A673 (cell line): Measurements from ENCODE around the gene ZNF683.

ENCODE experiments used
- CTCF ChIP-seq: fragments of 300-800, 200-600 bp; sonication (generic); conservative IDR thresholded peaks from 2 replicates; pipeline ENCODE4 v1.5.1; 2017; ENCODE audit warnings: low read depth, mild to moderate bottlenecking, antibody characterized with exemption, low read length, moderate library complexity, mixed read lengths
- EZH2 ChIP-seq: fragments of 200-600 bp; sonication (generic); IDR thresholded peaks from 2 replicates; pipeline ENCODE4 v1.6.1; 2017; ENCODE audit warnings: borderline replicate concordance, low read depth, mild to moderate bottlenecking, mixed read lengths, antibody characterized with exemption, low read length; ENCODE audit not compliant: poor library complexity, severe bottlenecking

DNA sequence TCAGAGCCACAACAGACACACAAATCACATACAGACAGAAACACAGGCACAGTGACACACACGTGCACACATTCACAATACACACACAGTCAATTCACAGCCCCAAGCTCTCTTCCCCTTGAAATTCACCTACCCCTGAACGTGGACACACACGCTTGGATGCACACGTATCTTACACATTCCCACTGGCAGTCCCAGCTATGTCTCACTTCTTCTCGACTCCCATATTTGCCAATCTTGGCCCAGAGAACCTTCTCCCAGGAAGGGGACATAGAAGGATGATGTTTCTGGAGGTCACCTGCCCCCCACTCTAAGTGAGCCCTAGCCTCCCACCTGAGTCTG is 20.2 kb downstream of the ZNF683 start:
- TF ChIP-seq CTCF: no peak
- TF ChIP-seq EZH2: no peak
